Heart right ventricle (tissue), 16 donors: ENCODE results near the gene BGLAP. TPM values are rescaled to one million over a fixed set of nuclear protein-coding genes. Genes with fewer than 3 reads are reported as not detected.

Experiments used
- ATAC-seq, 8 donors: fragments of 200-7000 bp; cut with Tn5 transposase; one replicate each; pipeline ENCODE4 v1.9.1; 2020; ENCODE audit warnings: mild to moderate bottlenecking in 8 of 8, moderate library complexity in 8 of 8, moderate number of reproducible peaks in 1 of 8
- DNase-seq, 2 donors: peaks; one replicate each; pipeline ENCODE4 v3.0.0-alpha.2; 2020
- H3K27ac ChIP-seq, 10 donors: fragments of 200-600 bp; sonication (generic) in 2 of 10; one replicate each; pipeline versions ENCODE4 v1.5.0 to v1.8.0; 2020 to 2022; ENCODE audit warnings: mild to moderate bottlenecking in 3 of 10
- H3K27me3 ChIP-seq, 7 donors: fragments of 200-600 bp; one replicate each; pipeline ENCODE4 v1.8.0; 2021 to 2022; ENCODE audit warnings: mild to moderate bottlenecking in 2 of 7
- H3K36me3 ChIP-seq, 9 donors: fragments of 200-600 bp; sonication (generic) in 1 of 9; one replicate each; pipeline versions ENCODE4 v1.5.0 to v1.8.0; 2020 to 2022; ENCODE audit warnings: mild to moderate bottlenecking in 2 of 9
- H3K4me1 ChIP-seq, 9 donors: fragments of 200-600 bp; sonication (generic) in 1 of 9; one replicate each; pipeline versions ENCODE4 v1.5.0 to v1.8.0; 2020 to 2022; ENCODE audit warnings: mild to moderate bottlenecking in 4 of 9
- H3K4me3 ChIP-seq, 10 donors: fragments of 200-600 bp; sonication (generic) in 2 of 10; one replicate each; pipeline versions ENCODE4 v1.5.0 to v1.8.0; 2020 to 2022; ENCODE audit warnings: mild to moderate bottlenecking in 7 of 10, moderate library complexity in 2 of 10
- H3K9me3 ChIP-seq, 11 donors: fragments of 200-600 bp in 10 of 11; sonication (generic) in 2 of 11; one replicate each; pipeline versions ENCODE4 v1.5.0 to v1.8.0; 2013 to 2022; ENCODE audit warnings: mild to moderate bottlenecking in 2 of 11, control low read depth in 1 of 11, moderate library complexity in 1 of 11
- CTCF ChIP-seq, 9 donors: fragments of 200-600 bp; sonication (generic) in 2 of 9; IDR thresholded peaks; one replicate each; pipeline versions ENCODE4 v1.5.0 to v1.8.0; 2021 to 2022; ENCODE audit warnings: antibody characterized with exemption in 9 of 9, mild to moderate bottlenecking in 5 of 9, moderate library complexity in 1 of 9
- WGBS, 2 donors: extraction: QIAGEN DNeasy Blood & Tissue Kit; methylation state at CpG; one replicate each; pipeline ENCODE4 v1.1.7; 2013; ENCODE audit warnings: inconsistent platforms in 1 of 2; 5-methylcytosine and 5-hydroxymethylcytosine counted together
- intact Hi-C, 10 donors: fragments of 100-400 bp; cut with DNase I; formaldehyde crosslinking; loops; one replicate each; pipeline versions ENCODE4 v1.11.1 to v1.14.2; 2022
- polyA plus RNA-seq, 2 donors: library from polyadenylated mRNA; stranded (reverse); fragments of 200-250 nt; gene quantifications; one replicate each; pipeline ENCODE4 v1.2.3, GENCODE V29; 2013
- total RNA-seq, 10 donors: library from RNA; stranded (reverse); fragmentation: NEBNext Ultra II Directional in 3 of 10; extraction: Animal tissue kit (Norgen Biotek cat#: 25700) in 3 of 10; gene quantifications; one replicate each; pipeline versions ENCODE4 v1.2.1 to v1.2.4, GENCODE V29; 2021 to 2023
- donor health status: Arrhythmogenic right ventricular cardiomyopathy.
- donor health status: ischemic (EF 13 %, LVEDD 7.1; RV severe dilation, severe dysfunction).
- donor health status: healthy with polysubstance abuse.
- donor health status: DM: no; HTN: yes; CAD: no.
- donor health status: DM: no; HTN: no; CAD: no.
- donor health status: ischemic (EF 25% LVEDD 6.9; RV normal size, moderate dysfunction).
- donor health status: ischemic (EF 25% LVEDD 5.7; RV mildly dilated, moderate dysfunction).
- donor health status: healthy.
- donor health status: DM: yes; HTN: yes; CAD: no.
- donor health status: Ischemic cardiomyopathy.
- donor health status: ischemic (EF 35%, LVEDD 5.7; RV mildly dilated, moderate dysfunction).
- donor health status: nonischemic (EF 11% LVEDD 7.7; RV severe dilation, severe dysfunction).
- donor health status: DM: yes; HTN: yes; CAD: no.
- donor health status: PGD.
- donor health status: ischemic (EF 29% LVEDD 5.4; RV normal size, mild dysfunction).
- donor health status: nonischemic (EF 23%, LVEDD 6.1; RV moderate dilation, normal function).

BGLAP gene
- total and polyA plus RNA-seq, 12 donors: 0.30 to 1.3 (median 0.52) TPM; not detected in 3

- peaks cover 0 to 88% (median 16%) of the 10 kb centered on the region in 9 donors for H3K36me3 ChIP-seq
- H3K9me3 ChIP-seq: no peaks in the 10 kb centered on the region
- ATAC-seq (no peak), DNase-seq (no peak)
- TF ChIP-seq CTCF (IDR thresholded peaks at IDR 0.05): no peak
- intact Hi-C loops: no loop called here
- 79 to 88% methylated on average over 1 of the region's 1 CpG for WGBS, 2 donors
- no peaks in the 10 kb centered on the region for H3K27me3 ChIP-seq
- H3K4me1 ChIP-seq: peaks cover 0 to 11% (median 2%) of the 10 kb centered on the region in 9 donors
- H3K4me3 ChIP-seq: no peak overlapping the region
- H3K27ac ChIP-seq: no peak overlapping the region
Measured at GRCh38 chr1:156230473-156230837, 11.5 kb upstream of the BGLAP start.

GRCh38 chr1:156232201-156232894, 9.6 kb upstream of the BGLAP start:
- Histone ChIP-seq H3K4me3 (no peak overlapping the region), H3K36me3 (peaks cover 0 to 88% (median 32%) of the 10 kb centered on the region in 9 donors), H3K4me1 (peaks cover 0 to 5% (median 0%) of the 10 kb centered on the region in 9 donors), H3K27ac (no peak overlapping the region), H3K9me3 (no peaks in the 10 kb centered on the region), H3K27me3 (no peaks in the 10 kb centered on the region)
- DNase-seq: no peak
- ATAC-seq: no peak
- TF ChIP-seq CTCF (IDR thresholded peaks at IDR 0.05): no peak
- WGBS, 2 donors: 89 to 92% methylated on average over 12 of the region's 12 CpGs
- intact Hi-C loops: no loop called here

- H3K4me1 ChIP-seq: peaks cover 0 to 2% (median 0%) of the 10 kb centered on the region in 9 donors
Measured at GRCh38 chr1:156233426-156234127, 8.4 kb upstream of the BGLAP start.

GRCh38 chr1:156236164-156236563, 5.8 kb upstream of the BGLAP start:
- Histone ChIP-seq H3K9me3 (no peaks in the 10 kb centered on the region), H3K27ac (no peak overlapping the region), H3K4me3 (no peak overlapping the region), H3K36me3 (peaks cover 0 to 95% (median 48%) of the 10 kb centered on the region in 9 donors), H3K27me3 (no peaks in the 10 kb centered on the region), H3K4me1 (peaks cover 0 to 2% (median 0%) of the 10 kb centered on the region in 9 donors)
- ATAC-seq (no peak), DNase-seq (no peak)
- WGBS, 2 donors: 97 to 98% methylated on average over 12 of the region's 12 CpGs
- intact Hi-C loops: no loop called here
- no peak for TF ChIP-seq CTCF (IDR thresholded peaks at IDR 0.05)

More at GRCh38 chr1:156233426-156234127, 8.4 kb upstream of the BGLAP start:
- WGBS, 2 donors: 73 to 75% methylated on average over 5 of the region's 5 CpGs
- no peaks in the 10 kb centered on the region for H3K27me3 ChIP-seq
- no peak for TF ChIP-seq CTCF (IDR thresholded peaks at IDR 0.05)
- DNase-seq (no peak), ATAC-seq (no peak)
- intact Hi-C loops: no loop called here
- H3K27ac ChIP-seq: no peak overlapping the region
- H3K36me3 ChIP-seq: peaks cover 0 to 89% (median 42%) of the 10 kb centered on the region in 9 donors
- no peaks in the 10 kb centered on the region for H3K9me3 ChIP-seq
- H3K4me3 ChIP-seq: no peak overlapping the region
